Bronchial epithelial cell (primary cell): Measurements from ENCODE around the gene LSM11. TPM values are rescaled to one million over a fixed set of nuclear protein-coding genes. Genes with fewer than 3 reads are reported as not detected.

ENCODE experiments used
- DNase-seq: peaks from one replicate; pipeline ENCODE4 v3.0.0-alpha.2; 2010; ENCODE audit warnings: low read depth
- FAIRE-seq: peaks from 2 replicates; lab custom pipeline; 2011; peaks lifted over from hg19 to GRCh38; lab: Jason Lieb, UNC
- H3K27me3 ChIP-seq: 2 replicates; pipeline ENCODE4 v1.5.1; 2011; ENCODE audit warnings: low read length; ENCODE audit not compliant: control insufficient read depth, insufficient read depth
- H3K36me3 ChIP-seq: 2 replicates; pipeline ENCODE4 v1.5.1; 2011; ENCODE audit warnings: low read length; ENCODE audit not compliant: control insufficient read depth, insufficient read depth
- H3K4me3 ChIP-seq: 2 replicates; pipeline ENCODE4 v1.5.1; 2011; ENCODE audit warnings: mild to moderate bottlenecking, low read depth, low read length, control low read depth
- CTCF ChIP-seq: IDR thresholded peaks from 2 replicates; pipeline ENCODE4 v1.5.1; 2011; ENCODE audit warnings: mild to moderate bottlenecking, moderate library complexity, low read length, control low read depth, inconsistent platforms; ENCODE audit not compliant: insufficient read depth, severe bottlenecking
- total RNA-seq: library from RNA; depleted of rRNA; stranded (reverse); fragments of >200 nt; gene quantifications from 2 replicates; pipeline ENCODE4 v1.2.1, GENCODE V29; 2014

The LSM11 gene
- total RNA-seq, 1 donor from 2014 or later, result 4.5 TPM

- no peak overlapping the region for H3K4me3 ChIP-seq
- H3K27me3 ChIP-seq, result no peaks in the 10 kb centered on the region
- no peak for FAIRE-seq
- no peak for DNase-seq
- no peaks in the 10 kb centered on the region for H3K36me3 ChIP-seq
- no peak for TF ChIP-seq CTCF
These were observed 4.5 kb downstream of the LSM11 start for GRCh38 chr5:157747766-157748700.

- DNase-seq, result peak; percentile 72
- no peak overlapping the region for H3K4me3 ChIP-seq
- FAIRE-seq, result no peak
- TF ChIP-seq CTCF, result no peak
- H3K27me3 ChIP-seq, result no peaks in the 10 kb centered on the region
- H3K36me3 ChIP-seq, result no peaks in the 10 kb centered on the region
These were observed 5.4 kb downstream of the LSM11 start for GRCh38 chr5:157748760-157749461.

GRCh38 chr5:157749462-157749799, 5.9 kb downstream of the LSM11 start:
- Histone ChIP-seq H3K36me3 (no peaks in the 10 kb centered on the region), H3K4me3 (no peak overlapping the region), H3K27me3 (no peaks in the 10 kb centered on the region)
- no peak for TF ChIP-seq CTCF
- DNase-seq (no peak), FAIRE-seq (no peak)

GRCh38 chr5:157750320-157750719, 6.8 kb downstream of the LSM11 start:
- DNase-seq, result peak; percentile 38
- Histone ChIP-seq H3K36me3 (peaks cover 2% of the 10 kb centered on the region), H3K27me3 (no peaks in the 10 kb centered on the region), H3K4me3 (no peak overlapping the region)
- FAIRE-seq, result no peak
- no peak for TF ChIP-seq CTCF

- peaks cover 2% of the 10 kb centered on the region for H3K36me3 ChIP-seq
These were observed 12.6 kb downstream of the LSM11 start for GRCh38 chr5:157756122-157756521.

More at GRCh38 chr5:157756122-157756521, 12.6 kb downstream of the LSM11 start:
- TF ChIP-seq CTCF, result no peak
- FAIRE-seq (no peak), DNase-seq (no peak)
- Histone ChIP-seq H3K27me3 (no peaks in the 10 kb centered on the region), H3K4me3 (no peak overlapping the region)
